Sciatic nerve (tissue), 2 donors: ENCODE measurements around the gene CIROP. TPM values are rescaled to one million over a fixed set of nuclear protein-coding genes. Genes with fewer than 3 reads are reported as not detected.
A peak's percentile ranks its signal among the peaks of the same experiment; 100 is the strongest.

Source experiments
- ATAC-seq: fragments of 200-7000 bp; cut with Tn5 transposase; one replicate; pipeline ENCODE4 v1.9.1; 2020; ENCODE audit warnings: mild to moderate bottlenecking, moderate library complexity
- DNase-seq: peaks from one replicate; pipeline ENCODE4 v3.0.0-alpha.2; 2020; ENCODE audit warnings: low spot score
- intact Hi-C: fragments of 100-400 bp; cut with DNase I; formaldehyde crosslinking; loops from one replicate; pipeline ENCODE4 v1.14.2; 2022
- total RNA-seq: library from RNA; stranded (reverse); fragmentation: NEBNext Ultra II Directional; extraction: Animal tissue kit (Norgen Biotek cat#: 25700); gene quantifications from one replicate; pipeline ENCODE4 v1.2.1, GENCODE V29; 2021
- donor health status: DM: no; HTN: no; CAD: no.
- donor health status: DM: no; HTN: no; CAD: no.

CIROP gene, protein sequence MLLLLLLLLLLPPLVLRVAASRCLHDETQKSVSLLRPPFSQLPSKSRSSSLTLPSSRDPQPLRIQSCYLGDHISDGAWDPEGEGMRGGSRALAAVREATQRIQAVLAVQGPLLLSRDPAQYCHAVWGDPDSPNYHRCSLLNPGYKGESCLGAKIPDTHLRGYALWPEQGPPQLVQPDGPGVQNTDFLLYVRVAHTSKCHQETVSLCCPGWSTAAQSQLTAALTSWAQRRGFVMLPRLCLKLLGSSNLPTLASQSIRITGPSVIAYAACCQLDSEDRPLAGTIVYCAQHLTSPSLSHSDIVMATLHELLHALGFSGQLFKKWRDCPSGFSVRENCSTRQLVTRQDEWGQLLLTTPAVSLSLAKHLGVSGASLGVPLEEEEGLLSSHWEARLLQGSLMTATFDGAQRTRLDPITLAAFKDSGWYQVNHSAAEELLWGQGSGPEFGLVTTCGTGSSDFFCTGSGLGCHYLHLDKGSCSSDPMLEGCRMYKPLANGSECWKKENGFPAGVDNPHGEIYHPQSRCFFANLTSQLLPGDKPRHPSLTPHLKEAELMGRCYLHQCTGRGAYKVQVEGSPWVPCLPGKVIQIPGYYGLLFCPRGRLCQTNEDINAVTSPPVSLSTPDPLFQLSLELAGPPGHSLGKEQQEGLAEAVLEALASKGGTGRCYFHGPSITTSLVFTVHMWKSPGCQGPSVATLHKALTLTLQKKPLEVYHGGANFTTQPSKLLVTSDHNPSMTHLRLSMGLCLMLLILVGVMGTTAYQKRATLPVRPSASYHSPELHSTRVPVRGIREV
- total RNA-seq = not detected

DNA sequence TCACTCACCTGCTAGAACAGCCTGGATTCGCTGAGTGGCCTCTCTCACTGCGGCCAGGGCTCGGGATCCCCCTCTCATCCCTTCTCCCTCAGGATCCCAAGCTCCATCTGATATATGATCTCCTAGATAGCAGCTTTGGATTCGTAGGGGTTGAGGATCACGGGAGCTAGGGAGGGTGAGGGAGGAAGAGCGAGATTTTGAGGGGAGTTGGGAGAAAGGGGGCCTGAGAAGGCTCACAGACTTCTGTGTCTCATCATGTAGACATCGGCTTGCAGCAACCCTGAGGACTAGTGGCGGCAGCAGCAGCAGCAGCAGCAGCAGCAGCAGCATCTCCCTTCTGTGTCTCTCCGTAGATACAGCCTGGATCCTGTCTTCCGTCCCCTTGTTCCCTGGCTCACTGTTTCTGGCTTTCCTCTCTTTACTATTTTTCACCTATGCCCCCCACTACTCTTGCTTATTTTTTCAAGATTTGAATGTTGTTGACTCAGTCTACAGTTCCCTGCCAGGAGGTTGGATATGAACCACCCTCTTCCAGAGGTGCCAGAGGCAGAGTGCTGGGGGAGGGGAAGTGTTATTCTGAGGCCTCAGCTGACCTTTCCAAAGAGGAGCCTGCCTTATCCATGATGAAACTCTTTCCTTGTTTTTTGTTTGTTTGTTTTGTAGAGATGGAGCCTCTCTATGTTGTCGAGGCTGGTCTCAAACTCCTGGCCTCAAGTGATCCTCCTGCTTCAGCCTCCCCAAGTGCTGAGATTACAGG is at the start of gene CIROP:
CIROP (minus strand) TSS at position 399 of the 757 bp plus-strand sequence; CDS start at position 330, 69 bp downstream.
- DNase-seq = no peak
- ATAC-seq = no peak
- intact Hi-C loops = no loop called here

DNA sequence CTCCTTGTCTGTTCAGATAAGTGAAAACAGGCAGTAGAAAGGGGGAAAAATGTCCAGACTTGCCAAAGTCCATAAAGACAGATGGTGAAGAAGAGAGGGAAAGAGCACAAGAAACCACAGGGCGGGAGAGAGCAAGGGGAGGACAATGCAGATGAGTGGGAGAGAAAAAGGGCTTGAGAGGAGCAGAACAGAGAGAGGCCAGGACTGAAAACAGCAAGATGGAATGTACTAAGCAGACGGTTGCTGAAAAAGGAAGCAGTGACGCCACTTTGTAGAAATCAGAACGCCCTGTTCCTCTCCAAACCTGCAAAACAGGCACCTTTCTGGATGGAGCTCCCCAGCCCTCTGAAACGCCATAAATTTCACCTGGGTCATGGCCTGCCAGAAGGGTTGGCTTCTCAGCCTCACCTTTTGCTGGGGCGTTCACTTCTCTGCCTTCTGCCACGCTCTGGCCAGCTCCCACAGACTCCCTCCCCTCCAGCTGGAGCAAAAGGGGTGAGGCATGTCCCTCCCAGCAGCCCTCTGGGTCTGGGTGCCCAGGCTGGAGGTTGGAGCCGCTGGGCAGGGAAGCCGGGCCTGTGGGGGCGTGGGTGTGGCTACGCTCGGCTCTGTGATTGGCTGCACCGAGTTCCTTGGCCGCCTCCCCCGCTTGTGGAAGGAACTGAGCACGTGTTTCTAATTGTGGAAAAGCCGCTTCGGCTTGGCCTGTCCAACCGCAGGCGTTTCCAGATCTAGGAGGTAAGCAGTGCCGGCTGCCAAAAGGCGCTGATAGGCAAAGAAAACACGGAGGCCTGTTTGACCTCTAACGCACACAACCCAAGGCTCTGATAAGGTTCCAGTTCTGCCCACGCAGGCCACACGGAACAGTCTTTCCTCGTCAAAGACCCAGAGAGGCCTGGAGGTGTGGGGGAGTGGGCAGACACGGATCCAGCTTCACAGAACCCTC is 49.3 kb upstream of the CIROP start:
- ATAC-seq (peak; percentile 96), DNase-seq (peak; percentile 92)
- intact Hi-C loops = no loop called here

DNA sequence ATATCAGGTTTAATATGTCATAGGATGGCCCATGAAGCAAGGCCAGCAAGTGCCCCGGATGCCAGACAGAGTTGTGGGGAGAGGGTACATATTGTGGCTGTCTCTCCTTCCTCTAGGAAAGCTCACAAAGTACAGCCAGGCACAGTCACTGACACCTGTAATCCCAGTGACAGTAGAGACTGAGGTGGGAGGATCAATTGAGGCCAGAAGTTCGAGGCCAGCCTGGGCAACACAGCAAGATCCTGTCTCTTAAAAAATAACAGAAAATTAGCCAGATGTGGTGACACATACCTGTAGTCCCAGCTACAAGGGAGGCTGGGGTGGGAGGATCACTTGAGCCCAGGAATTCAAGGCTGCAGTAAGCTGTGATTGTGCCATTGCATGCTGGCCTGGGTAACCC is 46.6 kb upstream of the CIROP start:
- no peak for DNase-seq

DNA sequence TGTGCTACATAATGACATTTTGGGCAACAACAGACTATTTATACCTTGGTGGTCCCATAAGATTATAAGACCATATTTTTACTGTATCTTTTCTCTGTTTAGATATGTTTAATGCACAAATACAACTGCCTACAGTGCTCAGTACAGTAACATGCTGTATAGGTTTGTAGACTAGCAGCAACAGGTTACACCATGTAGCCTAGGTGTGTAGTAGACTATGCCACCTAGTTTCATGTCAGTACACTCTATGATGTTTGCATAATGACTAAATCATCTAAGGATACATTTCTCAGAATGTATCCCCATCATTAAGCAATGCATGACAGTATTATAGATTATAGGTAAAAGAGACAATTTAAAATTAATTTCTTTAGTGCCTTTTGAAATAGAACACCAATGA is 45.0 kb upstream of the CIROP start:
- ATAC-seq (no peak), DNase-seq (no peak)
- intact Hi-C loops = no loop called here

More for the DNA sequence above, 46.6 kb upstream of the CIROP start:
- intact Hi-C loops = no loop called here
- no peak for ATAC-seq

DNA sequence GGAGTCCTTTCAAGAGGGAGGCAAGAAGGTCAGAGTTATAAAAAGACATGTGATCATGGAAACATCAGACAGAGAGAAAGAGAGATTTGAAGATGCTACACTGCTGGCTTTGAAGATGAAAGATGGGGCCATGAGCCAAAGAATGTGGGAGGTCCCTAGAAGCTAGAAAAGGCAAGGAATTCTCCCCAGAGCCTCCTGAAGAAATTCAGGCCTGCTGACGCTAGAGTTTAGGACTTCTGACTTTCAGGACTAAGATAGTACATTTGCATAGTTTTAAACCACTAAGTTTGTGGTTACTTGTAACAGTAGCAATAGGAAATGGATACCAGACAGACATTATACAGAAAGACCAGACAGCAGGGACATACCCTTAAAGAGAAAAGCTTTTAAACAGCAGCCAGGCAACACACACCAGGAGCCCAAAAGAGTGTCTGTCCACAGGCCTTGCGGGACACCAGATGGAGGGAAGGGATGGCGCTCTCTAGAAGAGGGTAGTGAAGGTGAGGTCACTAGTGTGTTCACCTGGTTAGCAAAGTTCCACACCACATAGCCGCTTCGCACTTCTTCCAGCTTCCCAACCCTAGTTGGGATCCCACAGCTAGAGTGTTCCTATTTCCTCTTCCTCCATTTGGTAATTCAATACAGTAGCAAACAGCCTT is 43.9 kb upstream of the CIROP start:
- DNase-seq (no peak), ATAC-seq (no peak)
- intact Hi-C loops = no loop called here

DNA sequence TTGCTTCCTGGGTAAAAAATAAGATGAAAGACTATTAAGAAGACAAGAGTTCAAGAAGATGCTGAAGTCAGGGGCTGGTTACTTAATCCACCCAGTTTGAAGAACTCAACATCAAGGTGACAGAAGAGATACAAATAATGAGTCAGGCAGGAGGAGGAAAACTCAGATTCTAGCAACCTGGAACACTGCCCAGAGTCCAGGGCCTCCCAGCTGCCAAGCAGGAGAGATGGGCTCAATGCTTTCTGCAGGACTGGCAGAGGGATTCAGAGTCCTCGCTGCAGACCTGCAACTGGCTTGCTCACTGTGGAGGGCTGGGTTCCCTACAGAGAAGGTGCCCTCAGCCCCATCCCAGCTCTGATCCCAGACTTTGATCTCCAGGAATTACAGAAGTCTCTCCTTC is 42.9 kb upstream of the CIROP start:
- ATAC-seq (no peak), DNase-seq (no peak)
- intact Hi-C loops = no loop called here

DNA sequence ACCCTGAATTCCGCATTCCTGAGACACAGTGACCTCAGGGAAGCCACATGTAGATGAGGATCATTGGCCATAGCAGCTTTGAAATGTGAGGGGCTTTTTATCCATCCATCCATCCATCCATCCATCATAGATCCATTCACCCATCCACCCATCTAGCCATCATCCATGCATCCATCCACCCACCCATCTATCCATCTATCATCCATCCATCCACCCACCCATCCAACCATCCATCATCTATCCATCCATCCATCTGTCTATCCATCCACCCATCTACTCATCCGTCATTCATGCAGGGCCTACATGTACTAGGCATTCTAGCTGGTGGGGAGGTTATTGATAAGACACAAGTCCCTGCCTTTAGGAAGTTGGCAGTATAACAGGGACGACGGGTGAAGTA is 42.2 kb upstream of the CIROP start:
- intact Hi-C loops = no loop called here
- ATAC-seq (no peak), DNase-seq (no peak)

DNA sequence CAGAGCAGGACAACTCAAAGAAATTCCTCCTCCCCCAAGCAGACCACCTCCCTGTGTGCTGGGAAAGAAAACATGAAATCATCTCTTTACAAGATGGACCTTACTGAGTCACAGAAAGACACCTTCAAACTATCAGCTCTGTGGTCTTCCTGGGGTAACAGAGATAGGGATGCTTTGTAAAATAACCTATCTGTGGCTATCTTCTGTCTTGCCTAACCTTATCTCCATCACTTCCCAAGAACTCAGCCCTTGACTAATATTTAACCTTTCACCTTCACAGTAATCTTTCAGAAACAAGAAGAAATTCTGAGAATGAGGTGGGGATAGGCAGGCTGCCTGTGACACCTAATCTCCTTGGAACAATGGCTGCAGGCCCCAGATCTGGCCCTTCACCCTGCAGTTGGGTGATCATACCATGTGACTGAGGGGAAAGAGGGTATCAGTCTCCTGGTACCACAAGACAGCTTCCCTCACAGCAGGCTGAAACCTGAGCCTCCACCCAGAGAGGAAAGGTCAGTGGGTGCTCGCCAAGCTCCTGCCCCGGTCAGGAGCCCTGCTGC is 41.6 kb upstream of the CIROP start:
- intact Hi-C loops = no loop called here
- DNase-seq (no peak), ATAC-seq (no peak)

DNA sequence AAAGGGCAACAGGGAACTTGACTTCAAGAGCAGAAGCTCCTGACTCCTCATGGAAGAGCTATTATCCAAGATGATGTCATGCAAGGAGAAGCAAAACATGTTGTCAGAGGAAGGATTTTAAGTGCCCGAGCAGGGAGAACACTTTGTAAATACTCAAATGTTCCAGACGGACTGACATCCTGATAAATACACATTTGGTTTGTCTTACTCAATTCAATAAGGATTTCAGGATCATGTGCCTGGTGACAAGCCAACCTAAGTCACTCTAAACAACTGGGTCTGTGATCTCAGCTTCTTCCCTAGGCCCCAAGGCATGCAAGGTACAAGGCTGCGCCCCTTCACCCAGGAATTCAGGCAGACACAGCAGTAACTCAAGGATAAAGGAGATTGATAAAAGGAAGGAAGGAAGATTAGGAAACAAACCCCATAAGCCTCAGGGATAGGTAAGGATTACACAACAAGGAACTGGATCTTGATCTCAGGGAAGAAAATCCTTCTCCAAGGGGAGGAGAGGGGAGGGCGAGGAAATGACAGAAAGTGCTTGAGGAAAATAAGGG is 41.1 kb upstream of the CIROP start:
- no peak for DNase-seq
- peak; percentile 69 for ATAC-seq
- intact Hi-C loops = no loop called here

DNA sequence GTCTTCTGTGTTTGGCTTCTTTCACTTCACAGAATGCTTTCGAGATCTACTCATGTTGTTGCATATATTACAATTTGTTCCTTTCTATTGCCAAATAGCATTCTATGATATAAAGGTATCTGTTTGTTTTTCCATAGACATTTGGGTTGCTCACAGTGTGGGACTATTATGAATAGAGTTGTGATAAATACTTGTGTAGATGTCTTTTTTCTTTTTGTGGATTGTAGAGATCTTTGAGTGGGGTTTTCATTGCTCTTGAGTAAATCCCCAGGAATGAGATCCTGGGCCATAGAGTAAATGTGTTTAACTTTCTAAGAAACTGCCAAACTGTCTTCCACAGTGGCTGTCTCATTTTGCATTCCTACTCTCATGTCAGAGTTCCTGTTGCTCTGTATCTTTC is 39.1 kb upstream of the CIROP start:
- intact Hi-C loops = no loop called here
- DNase-seq (no peak), ATAC-seq (no peak)

DNA sequence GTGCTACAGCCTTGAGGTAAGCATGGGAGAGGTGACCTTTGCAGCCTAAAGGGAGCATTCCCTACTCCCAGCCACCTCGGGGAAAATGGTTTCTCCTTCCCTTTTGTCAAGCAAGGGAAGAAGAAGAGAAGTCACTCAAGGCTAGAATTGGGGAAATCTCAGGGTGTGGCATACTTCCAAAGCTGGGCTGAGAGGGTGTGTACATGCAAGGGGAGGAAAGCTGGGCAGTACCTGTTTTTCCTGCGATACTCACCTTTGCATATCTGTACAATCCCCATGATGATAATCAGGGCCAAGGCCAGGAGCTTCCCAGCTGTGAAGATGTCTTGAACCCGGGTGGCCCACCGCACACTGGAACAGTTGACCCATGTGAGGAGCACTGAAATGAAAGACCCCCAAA is 38.0 kb upstream of the CIROP start:
- no peak for ATAC-seq
- no peak for DNase-seq
- intact Hi-C loops = no loop called here

DNA sequence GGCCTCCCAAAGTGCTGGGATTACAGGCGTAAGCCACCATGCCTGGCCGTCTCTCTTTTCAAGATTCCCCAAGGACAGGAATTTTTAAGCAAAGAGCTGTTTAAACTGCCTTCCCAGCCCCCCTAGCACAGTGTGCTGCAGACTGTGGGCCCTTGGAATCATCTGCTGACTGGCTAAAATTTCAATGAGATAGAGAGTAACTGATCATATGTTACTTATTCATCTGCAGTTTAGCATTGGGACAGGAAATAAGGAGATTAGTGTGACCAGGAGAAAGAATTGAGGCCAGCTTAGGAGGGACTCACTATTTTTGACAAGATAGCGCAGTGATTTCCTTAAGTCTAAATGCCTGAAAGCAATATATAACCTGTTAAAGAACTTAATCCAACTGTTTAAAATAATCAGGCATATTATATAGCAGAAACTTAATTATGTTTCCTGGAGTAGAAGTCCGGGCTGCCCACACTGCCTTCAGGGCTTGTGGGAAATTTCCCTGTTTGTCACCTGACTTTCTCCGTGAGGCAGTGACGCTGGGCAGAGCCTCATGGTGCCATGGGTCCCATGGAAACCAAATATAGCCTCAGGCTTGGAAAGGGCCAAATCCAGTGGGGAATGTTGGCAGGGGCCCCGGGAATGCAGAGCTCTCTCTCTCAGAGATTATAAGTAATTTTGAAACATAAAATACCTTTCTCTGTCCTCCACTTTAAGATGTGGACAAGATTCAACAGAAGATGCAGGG is 37.1 kb upstream of the CIROP start:
- DNase-seq (no peak), ATAC-seq (no peak)
- intact Hi-C loops = no loop called here

DNA sequence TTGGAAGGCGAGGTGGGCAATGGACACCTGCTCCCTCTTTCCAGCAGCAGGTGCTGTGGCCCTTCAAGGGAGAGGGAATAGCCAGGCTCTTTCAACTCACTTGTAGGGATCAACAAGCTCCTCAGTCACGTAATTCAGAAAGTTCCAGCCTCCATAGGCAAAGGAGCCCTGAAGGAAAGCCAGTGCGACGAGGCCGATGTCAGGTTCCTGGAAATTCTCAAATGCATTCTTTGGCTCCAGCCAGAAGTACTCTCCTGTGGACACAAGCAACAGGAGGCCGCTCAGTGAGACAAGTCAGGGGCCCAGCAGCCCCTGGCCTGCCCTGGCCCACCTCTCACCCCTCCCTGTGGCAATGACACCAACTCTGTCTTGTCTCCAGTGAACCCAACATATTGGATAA is 35.6 kb upstream of the CIROP start:
- intact Hi-C loops = no loop called here
- no peak for ATAC-seq
- DNase-seq = no peak

DNA sequence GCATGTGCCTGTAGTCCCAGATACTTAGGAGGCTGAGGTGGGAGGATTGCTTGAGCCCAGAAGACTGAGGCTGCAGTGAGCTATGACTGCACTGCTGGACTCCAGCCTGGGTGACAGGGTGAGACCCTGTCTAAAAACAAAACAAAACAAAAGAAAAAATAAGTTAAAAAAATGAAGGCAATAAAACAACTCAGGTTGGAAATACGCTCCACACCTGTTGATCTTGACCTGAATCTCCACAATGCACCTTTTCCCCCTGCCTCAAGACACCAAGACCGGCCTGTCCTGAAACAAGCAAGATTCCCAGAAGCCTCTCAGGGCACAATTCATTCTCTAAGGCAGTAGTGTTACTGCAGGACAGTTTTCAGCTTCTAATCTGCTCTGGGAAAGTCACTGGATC is 35.1 kb upstream of the CIROP start:
- DNase-seq = no peak
- no peak for ATAC-seq
- intact Hi-C loops = no loop called here

DNA sequence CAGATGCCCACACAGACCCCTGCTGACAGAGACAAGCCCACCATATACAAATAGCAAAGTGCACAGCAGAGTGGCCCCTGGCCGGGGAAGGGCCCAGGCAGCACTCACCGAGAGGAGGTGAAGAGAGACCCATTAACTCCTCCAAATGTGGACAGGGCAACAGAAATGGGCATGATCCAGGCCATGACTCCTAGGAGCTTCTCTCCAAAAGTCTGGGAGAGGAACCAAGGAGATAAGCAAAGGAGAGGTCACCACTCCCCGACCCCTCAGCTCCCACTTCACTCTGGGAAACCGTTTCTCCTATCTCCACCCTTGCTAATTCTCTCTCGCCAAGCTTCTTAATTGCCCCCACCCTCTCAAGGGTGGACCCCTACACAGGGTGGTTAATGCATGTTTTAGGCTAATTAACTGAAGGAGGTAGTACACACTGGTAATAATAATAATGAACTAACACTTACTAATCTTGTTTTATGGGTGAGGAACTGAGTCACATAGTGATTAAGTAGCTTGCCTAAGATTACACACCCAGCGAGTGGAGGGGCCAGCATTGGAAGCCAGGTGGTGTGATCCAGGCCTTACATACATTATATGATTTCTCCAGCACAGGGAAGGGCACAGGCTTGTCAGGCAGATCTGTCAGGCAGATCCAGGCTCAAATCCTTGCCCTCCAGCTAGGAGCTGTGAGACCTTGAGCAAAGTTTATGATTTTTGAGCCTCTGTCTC is 33.2 kb upstream of the CIROP start:
- intact Hi-C loops = no loop called here
- ATAC-seq = no peak
- DNase-seq = no peak

DNA sequence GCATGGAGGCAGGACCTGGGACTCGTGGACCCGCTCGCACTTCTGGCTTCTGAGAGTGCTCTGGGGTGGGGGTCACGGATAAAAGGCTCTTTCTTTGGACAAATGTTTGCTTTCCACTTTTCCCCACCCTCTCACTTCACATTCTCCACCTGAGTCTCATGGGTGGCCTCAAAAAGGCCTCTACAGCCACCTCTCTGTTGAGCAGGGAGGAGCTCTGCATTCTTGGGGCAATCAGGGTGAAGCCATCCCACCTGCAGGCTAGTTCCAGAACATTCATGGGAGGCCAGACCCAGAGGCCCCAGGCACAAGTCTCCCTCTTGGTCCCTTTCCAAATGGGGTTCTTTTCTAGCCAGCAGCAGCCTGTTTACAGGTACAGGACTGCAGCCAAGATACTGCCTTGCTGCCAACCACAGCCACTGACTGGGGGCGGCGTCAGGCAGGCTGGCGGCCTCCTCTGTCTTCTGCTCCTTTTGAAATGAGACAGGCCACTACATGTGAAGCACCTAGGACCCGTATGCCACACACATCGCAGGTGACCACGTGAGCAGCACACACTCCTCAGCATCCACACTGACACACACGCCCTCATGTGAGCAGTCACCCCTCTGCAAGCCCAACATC is 32.5 kb upstream of the CIROP start:
- no peak for DNase-seq
- no peak for ATAC-seq
- intact Hi-C loops = no loop called here
